K562 (cell line): ENCODE measurements around the gene MLX. TPM values are rescaled to one million over a fixed set of nuclear protein-coding genes. Genes with fewer than 3 reads are reported as not detected.

Experiments
- BCOR ChIP-seq: fragments of 450-650 bp; IDR thresholded peaks from 2 replicates; pipeline ENCODE4 v1.6.1; 2016
- CXXC5 ChIP-seq: fragments of 250-450 bp; sonication (Bioruptor Pico); IDR thresholded peaks from 2 replicates; pipeline ENCODE4 v1.8.0; 2022; ENCODE audit warnings: inconsistent platforms, mild to moderate bottlenecking, moderate library complexity
- DMBX1 ChIP-seq: fragments of 250-450 bp; sonication (Bioruptor Pico); IDR thresholded peaks from 2 replicates; pipeline ENCODE4 v1.8.0; 2022; ENCODE audit warnings: inconsistent platforms, mild to moderate bottlenecking, moderate library complexity, borderline replicate concordance
- NFE2 ChIP-seq: IDR thresholded peaks from 2 replicates; pipeline ENCODE4 v1.6.1; 2014; ENCODE audit warnings: antibody characterized with exemption, low read depth
- RAD21 ChIP-seq, 2 experiments: fragments of 250-450 bp in 1 of 2; fragments of 450-650 bp in 1 of 2; sonication (Bioruptor Pico) in 1 of 2; formaldehyde crosslinking in 1 of 2; IDR thresholded peaks in 1 of 2; conservative IDR thresholded peaks in 1 of 2; 2 replicates each; pipeline versions ENCODE4 v1.4.0 to v1.8.0; 2020 to 2022; ENCODE audit warnings: mild to moderate bottlenecking in 2 of 2, moderate library complexity in 1 of 2
- RAD51 ChIP-seq: fragments of 450-650 bp; IDR thresholded peaks from 2 replicates; pipeline ENCODE4 v1.7.1; 2016; ENCODE audit warnings: low read depth, mild to moderate bottlenecking, borderline replicate concordance
- RCOR1 ChIP-seq, 2 experiments: IDR thresholded peaks; 2 replicates each; pipeline ENCODE4 v1.6.1; 2012; ENCODE audit warnings: low read depth in 2 of 2, low read length in 2 of 2, borderline replicate concordance in 1 of 2, improper control_type of control experiment in 1 of 2
- ZNF436 ChIP-seq: fragments of 250-450, 450-650 bp; sonication (Bioruptor Pico); formaldehyde crosslinking; IDR thresholded peaks from 2 replicates; pipeline ENCODE4 v1.7.0; 2020; ENCODE audit warnings: mild to moderate bottlenecking
- ZNF592 ChIP-seq: fragments of 450-650 bp; IDR thresholded peaks from 2 replicates; pipeline ENCODE4 v1.6.1; 2017; ENCODE audit warnings: antibody characterized with exemption, mild to moderate bottlenecking
- polyA plus RNA-seq, 8 experiments: library from polyadenylated mRNA; depleted of rRNA in 4 of 8; stranded (reverse) in 5 of 8; unstranded in 3 of 8; fragments of >200 nt; fragmentation: Nextera tagmentation in 2 of 8; fragmentation: Illumina TruSeq in 1 of 8; extraction: Ambion mirVana in 2 of 8; extraction: Trizol in 1 of 8; gene quantifications; 2 replicates each; pipeline versions ENCODE4 v1.2.1 to v1.2.3, GENCODE V29; 2011 to 2014; ENCODE audit warnings: inconsistent platforms in 1 of 8, missing spikeins in 1 of 8
- total RNA-seq, 7 experiments: library from RNA; depleted of rRNA in 6 of 7; stranded (reverse); fragments of >200 nt in 6 of 7; fragmentation: Illumina TruSeq in 2 of 7; extraction: Trizol in 2 of 7; gene quantifications; 2 replicates each; pipeline versions ENCODE4 v1.2.1 to v1.2.3, GENCODE V29; 2011 to 2021; ENCODE audit warnings: low replicate concordance in 1 of 7
- TF ChIP-seq, protein P1 (sequence below): fragments of 250-450 bp; sonication (Bioruptor Pico); IDR thresholded peaks from 2 replicates; pipeline ENCODE4 v1.5.0; 2022; ENCODE audit warnings: mild to moderate bottlenecking
- TF ChIP-seq, protein P2 (sequence below): sonication (generic); formaldehyde crosslinking; IDR thresholded peaks from 2 replicates; pipeline ENCODE4 v1.8.0; 2022; ENCODE audit warnings: mild to moderate bottlenecking, missing genetic modification reagents
- TF ChIP-seq, protein P3 (sequence below): fragments of 250-450 bp; sonication (Bioruptor Pico); IDR thresholded peaks from 2 replicates; pipeline ENCODE4 v1.8.0; 2021; ENCODE audit warnings: moderate library complexity, mild to moderate bottlenecking, inconsistent platforms
- TF ChIP-seq, protein P4 (sequence below), 2 experiments: IDR thresholded peaks in 1 of 2; conservative IDR thresholded peaks in 1 of 2; 2 replicates each; pipeline ENCODE4 v1.6.1; 2016; ENCODE audit warnings: low read depth in 2 of 2, mild to moderate bottlenecking in 1 of 2, missing compliant biosample characterization in 1 of 2, missing genetic modification characterization in 1 of 2, moderate library complexity in 1 of 2
- TF ChIP-seq, protein P5 (sequence below): sonication (generic); formaldehyde crosslinking; IDR thresholded peaks from 2 replicates; pipeline ENCODE4 v1.8.1; 2022; ENCODE audit warnings: missing genetic modification reagents

MLX gene
- total and polyA plus RNA-seq, 9 of the 15 experiments (the other 6 are each of a cell fraction or from before 2014, with no cell fraction given) = 42.9 to 100 (median 58.9) TPM

DNA sequence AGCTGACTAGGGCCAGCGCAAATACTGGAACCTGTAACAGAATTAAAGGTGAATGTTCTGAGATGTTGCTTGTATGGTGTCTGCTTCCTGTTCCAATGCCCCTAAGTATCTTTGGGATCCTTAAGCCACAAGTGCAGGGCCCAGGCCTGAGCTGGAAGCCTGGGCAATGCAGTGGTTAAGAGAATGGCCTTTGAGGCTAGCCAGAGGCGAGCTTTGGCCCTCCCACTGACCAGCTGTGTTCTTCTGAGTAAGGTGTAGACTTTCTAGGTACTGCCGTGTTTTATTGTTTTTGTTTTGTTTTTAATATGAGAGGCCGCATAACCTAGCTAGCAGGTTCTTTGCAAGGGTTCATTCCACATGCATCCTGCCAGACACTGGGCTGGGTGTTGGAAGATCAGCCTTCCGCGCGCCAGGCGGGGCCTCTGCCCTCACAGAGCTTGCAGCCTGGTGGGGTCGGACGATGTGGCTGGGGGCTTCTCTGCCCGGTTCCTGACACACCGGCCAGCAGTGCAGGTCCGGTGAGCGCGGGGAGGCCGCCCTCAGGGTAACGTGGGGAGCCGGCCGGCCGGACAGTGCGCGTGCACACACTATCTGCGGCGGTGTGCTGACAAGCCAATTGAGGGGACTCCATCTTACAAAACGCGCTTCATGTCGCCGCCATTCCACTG lies 551 bp upstream of the MLX start (continued):
- TF ChIP-seq, protein P1, sequence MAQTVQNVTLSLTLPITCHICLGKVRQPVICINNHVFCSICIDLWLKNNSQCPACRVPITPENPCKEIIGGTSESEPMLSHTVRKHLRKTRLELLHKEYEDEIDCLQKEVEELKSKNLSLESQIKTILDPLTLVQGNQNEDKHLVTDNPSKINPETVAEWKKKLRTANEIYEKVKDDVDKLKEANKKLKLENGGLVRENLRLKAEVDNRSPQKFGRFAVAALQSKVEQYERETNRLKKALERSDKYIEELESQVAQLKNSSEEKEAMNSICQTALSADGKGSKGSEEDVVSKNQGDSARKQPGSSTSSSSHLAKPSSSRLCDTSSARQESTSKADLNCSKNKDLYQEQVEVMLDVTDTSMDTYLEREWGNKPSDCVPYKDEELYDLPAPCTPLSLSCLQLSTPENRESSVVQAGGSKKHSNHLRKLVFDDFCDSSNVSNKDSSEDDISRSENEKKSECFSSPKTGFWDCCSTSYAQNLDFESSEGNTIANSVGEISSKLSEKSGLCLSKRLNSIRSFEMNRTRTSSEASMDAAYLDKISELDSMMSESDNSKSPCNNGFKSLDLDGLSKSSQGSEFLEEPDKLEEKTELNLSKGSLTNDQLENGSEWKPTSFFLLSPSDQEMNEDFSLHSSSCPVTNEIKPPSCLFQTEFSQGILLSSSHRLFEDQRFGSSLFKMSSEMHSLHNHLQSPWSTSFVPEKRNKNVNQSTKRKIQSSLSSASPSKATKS (CRISPR knock-in tag) = no peak
- TF ChIP-seq, protein P2, sequence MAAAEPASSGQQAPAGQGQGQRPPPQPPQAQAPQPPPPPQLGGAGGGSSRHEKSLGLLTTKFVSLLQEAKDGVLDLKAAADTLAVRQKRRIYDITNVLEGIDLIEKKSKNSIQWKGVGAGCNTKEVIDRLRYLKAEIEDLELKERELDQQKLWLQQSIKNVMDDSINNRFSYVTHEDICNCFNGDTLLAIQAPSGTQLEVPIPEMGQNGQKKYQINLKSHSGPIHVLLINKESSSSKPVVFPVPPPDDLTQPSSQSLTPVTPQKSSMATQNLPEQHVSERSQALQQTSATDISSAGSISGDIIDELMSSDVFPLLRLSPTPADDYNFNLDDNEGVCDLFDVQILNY (CRISPR knock-in tag) = no peak
- TF ChIP-seq, protein P3, sequence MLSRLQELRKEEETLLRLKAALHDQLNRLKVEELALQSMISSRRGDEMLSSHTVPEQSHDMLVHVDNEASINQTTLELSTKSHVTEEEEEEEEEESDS (CRISPR knock-in tag) = no peak
- TF ChIP-seq RCOR1 (IDR thresholded peaks at IDR 0.05; ENCODE audit: borderline replicate concordance in 1 of 2, low read depth in 2 of 2, low read length in 2 of 2) = no peak
- TF ChIP-seq NFE2 = no peak
- TF ChIP-seq, protein P4, sequence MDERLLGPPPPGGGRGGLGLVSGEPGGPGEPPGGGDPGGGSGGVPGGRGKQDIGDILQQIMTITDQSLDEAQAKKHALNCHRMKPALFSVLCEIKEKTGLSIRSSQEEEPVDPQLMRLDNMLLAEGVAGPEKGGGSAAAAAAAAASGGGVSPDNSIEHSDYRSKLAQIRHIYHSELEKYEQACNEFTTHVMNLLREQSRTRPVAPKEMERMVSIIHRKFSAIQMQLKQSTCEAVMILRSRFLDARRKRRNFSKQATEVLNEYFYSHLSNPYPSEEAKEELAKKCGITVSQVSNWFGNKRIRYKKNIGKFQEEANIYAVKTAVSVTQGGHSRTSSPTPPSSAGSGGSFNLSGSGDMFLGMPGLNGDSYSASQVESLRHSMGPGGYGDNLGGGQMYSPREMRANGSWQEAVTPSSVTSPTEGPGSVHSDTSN (CRISPR knock-in tag; IDR thresholded peaks at IDR 0.05; ENCODE audit: low read depth) = no peak
- TF ChIP-seq, protein P4 (tag; conservative IDR thresholded peaks at IDR 0.05; ENCODE audit: low read depth) = no peak
- TF ChIP-seq ZNF592 = no peak; the same call in none of the 2 replicates
- TF ChIP-seq ZNF436 (CRISPR knock-in tag) = no peak
- TF ChIP-seq RAD21 (CRISPR knock-in tag; conservative IDR thresholded peaks at IDR 0.05 in 1 of 2, IDR thresholded peaks at IDR 0.05 in 1 of 2) = peak in 1 of 2 experiments; percentile 11; a peak in 1 of 4 replicates
- TF ChIP-seq RAD51 = no peak
- peak; percentile 57 for TF ChIP-seq DMBX1
- TF ChIP-seq CXXC5 (CRISPR knock-in tag) = no peak
- TF ChIP-seq, protein P5, sequence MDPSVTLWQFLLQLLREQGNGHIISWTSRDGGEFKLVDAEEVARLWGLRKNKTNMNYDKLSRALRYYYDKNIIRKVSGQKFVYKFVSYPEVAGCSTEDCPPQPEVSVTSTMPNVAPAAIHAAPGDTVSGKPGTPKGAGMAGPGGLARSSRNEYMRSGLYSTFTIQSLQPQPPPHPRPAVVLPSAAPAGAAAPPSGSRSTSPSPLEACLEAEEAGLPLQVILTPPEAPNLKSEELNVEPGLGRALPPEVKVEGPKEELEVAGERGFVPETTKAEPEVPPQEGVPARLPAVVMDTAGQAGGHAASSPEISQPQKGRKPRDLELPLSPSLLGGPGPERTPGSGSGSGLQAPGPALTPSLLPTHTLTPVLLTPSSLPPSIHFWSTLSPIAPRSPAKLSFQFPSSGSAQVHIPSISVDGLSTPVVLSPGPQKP (CRISPR knock-in tag) = no peak
- TF ChIP-seq BCOR = no peak
